Transverse colon (tissue), 3 donors: Measurements from ENCODE around the gene TMEM240.

Experiments used
- EP300 ChIP-seq: sonication (generic); formaldehyde crosslinking; IDR thresholded peaks from one replicate; pipeline ENCODE4 v1.6.1; 2017; ENCODE audit warnings: antibody characterized with exemption, low read depth
- POLR2A ChIP-seq: fragments of 450-650 bp; IDR thresholded peaks from one replicate; pipeline ENCODE4 v1.6.1; 2016; ENCODE audit warnings: antibody characterized with exemption, mild to moderate bottlenecking, moderate library complexity
- POLR2AphosphoS5 ChIP-seq, 3 donors: sonication (generic); formaldehyde crosslinking; IDR thresholded peaks; one replicate each; pipeline ENCODE4 v1.6.1; 2016; ENCODE audit warnings: antibody characterized with exemption in 3 of 3

- peak; percentile 97 for TF ChIP-seq POLR2A
- TF ChIP-seq POLR2AphosphoS5 (IDR thresholded peaks at IDR 0.05) = peak; percentile 95 to 99 (median 98)
- peak; percentile 10 for TF ChIP-seq EP300
These were observed 34.5 kb upstream of the TMEM240 start, which contains the start of gene SSU72 for GRCh38 chr1:1574721-1575537.
